Choroid plexus epithelial cell (primary cell): ENCODE data around the gene GSG1L.

Source experiments
- DNase-seq: peaks from one replicate; pipeline ENCODE4 v3.0.0-alpha.2; 2010; ENCODE audit warnings: low read depth
- H3K4me3 ChIP-seq: 2 replicates; pipeline ENCODE4 v1.5.1; 2011; ENCODE audit warnings: low read depth, mild to moderate bottlenecking, control low read depth, low read length, moderate library complexity
- TF ChIP-seq, protein P1 (sequence below): conservative IDR thresholded peaks from 2 replicates; pipeline ENCODE4 v1.5.1; 2011; ENCODE audit warnings: low read depth, mild to moderate bottlenecking, control low read depth, inconsistent platforms, low read length, moderate library complexity

The GSG1L gene

DNA sequence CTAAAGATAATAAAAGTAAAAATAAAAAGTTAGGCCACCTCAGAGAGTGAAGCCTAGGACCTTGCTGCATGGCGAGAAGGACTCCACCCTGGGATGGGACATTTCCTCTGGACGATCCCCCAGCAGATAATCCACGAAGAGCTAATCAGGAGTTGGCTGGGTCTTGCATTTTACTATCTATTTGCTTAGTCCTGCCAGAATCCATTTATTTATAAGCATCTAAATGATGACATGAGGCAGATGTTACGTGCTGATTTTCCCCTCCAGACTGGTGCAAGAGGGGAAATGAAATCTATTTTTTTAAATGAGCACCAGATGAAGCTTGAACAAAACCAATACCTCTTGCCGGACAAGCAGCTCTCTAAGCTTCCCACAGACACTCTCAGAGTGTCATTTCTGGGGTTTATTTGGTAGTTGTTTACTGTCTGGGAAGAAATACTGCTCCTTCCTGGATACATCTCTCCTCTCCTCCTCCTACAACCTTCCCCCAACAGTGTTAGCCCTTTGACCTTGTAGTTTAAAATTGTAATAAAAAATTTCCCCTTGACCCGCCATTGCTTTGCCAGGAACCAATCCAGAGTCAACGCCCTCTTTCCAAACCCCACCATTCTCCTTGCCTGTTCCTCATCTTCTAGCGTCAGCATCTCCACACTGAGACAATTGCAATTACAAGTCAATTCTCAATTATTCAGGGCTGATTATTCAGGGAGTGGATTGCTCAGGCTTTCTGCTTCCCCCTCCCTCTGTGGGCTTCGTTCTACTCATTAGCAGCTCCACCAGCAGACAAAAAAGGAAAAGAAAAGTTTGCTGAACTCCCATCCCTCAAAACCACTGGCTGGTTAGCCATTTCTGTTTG is 63.0 kb downstream of the GSG1L start:
- DNase-seq = no peak
- H3K4me3 ChIP-seq = no peak overlapping the region
- TF ChIP-seq, protein P1, sequence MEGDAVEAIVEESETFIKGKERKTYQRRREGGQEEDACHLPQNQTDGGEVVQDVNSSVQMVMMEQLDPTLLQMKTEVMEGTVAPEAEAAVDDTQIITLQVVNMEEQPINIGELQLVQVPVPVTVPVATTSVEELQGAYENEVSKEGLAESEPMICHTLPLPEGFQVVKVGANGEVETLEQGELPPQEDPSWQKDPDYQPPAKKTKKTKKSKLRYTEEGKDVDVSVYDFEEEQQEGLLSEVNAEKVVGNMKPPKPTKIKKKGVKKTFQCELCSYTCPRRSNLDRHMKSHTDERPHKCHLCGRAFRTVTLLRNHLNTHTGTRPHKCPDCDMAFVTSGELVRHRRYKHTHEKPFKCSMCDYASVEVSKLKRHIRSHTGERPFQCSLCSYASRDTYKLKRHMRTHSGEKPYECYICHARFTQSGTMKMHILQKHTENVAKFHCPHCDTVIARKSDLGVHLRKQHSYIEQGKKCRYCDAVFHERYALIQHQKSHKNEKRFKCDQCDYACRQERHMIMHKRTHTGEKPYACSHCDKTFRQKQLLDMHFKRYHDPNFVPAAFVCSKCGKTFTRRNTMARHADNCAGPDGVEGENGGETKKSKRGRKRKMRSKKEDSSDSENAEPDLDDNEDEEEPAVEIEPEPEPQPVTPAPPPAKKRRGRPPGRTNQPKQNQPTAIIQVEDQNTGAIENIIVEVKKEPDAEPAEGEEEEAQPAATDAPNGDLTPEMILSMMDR = no peak

DNA sequence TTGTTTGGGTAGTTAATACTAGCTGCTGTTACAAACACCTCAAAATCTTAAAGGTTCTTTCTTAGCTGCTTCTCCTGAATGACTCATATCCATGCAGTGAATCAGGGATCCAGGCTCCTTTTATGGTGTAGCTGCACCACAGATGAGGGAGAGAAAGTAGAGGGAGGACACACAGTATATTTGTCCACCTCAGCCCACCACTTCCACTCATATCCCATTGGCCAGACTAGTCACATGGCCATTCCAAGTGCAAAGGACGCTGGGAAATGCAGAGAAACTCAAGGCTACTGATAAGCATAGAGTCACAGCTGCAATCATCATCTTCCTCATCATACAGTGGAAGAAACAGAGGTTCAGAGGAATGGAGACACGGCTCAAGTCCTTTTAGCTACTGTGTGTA is 63.8 kb downstream of the GSG1L start:
- no peak overlapping the region for H3K4me3 ChIP-seq
- TF ChIP-seq, protein P1 = no peak
- DNase-seq = no peak

DNA sequence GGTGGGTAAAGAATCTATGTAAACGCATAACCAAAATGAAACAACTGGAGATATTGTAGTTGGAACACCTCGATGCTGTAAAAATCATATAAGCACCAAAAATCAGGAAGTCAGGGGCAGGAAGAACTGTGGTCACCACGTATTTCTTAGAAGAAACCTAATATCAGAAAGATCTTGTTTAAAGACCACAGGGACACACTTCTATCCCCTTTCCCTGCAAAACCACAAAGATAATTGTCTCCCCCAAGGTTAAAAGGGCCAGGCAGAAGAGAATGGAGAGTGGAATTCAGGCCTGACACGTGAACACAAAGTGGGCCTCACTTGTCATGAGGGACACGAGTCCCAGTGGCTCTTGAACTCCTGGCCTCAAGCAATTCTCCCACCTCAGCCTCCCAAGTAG is 68.1 kb downstream of the GSG1L start:
- DNase-seq = no peak
- TF ChIP-seq, protein P1 = no peak
- no peak overlapping the region for H3K4me3 ChIP-seq

DNA sequence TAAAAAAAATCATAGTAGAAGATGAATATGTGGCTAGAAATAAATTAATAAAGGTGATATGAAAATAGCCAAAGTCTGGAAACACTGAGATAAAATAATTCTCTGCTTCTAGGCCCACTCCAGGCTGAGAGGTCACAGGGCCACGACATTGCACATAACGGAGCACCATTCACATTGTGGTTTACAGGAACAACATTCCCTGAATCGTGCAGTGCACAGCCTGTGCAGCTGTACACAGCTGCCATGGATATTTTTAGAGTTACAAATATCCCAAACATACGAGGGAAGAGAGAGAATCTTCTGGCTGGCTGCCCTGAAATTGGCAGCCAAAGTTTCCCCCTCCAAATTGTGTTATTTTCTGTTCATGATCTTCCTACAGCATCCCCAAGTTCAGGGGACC is 68.8 kb downstream of the GSG1L start:
- TF ChIP-seq, protein P1 = no peak
- no peak for DNase-seq
- H3K4me3 ChIP-seq = no peak overlapping the region

DNA sequence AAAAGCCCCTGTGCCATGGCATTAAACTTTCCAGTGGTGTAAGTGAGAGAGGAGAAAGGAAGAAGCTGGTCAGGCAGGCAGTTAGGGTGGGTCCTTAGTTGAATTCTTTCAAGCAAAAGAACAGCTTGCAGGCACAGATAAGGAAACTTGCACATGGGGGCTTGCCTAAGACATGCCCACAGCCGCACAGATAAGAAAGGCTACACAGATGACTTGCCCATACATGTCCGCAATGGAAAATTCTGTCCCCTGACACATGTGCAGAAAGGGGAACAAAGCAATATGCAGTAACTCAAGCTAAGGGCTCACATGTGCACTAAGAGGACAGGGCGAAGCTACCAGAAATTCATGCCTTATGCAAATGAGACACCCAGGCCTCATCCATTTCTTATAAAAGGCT is 69.9 kb downstream of the GSG1L start:
- TF ChIP-seq, protein P1 = no peak
- no peak overlapping the region for H3K4me3 ChIP-seq
- DNase-seq = no peak

DNA sequence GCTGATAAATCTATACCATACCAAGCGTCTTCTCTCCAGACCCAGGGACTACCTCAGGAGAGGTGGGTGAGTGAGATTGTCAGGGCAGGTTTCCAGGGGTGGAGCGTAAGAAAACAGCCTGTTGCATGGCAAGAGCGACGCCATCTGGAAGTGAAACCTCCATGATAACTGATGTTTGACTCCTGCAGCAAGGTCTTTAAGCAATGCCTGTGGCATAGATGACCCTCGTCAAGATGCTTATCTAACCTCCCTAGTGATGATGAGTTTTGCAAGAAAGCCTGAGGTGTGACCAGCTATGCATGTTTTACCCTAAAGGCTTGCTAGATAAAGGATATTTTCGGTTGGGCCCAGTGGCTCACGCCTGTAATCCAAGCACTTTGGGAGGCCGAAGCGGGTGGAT is 71.6 kb downstream of the GSG1L start:
- TF ChIP-seq, protein P1 = no peak
- H3K4me3 ChIP-seq = no peak overlapping the region
- DNase-seq = no peak

DNA sequence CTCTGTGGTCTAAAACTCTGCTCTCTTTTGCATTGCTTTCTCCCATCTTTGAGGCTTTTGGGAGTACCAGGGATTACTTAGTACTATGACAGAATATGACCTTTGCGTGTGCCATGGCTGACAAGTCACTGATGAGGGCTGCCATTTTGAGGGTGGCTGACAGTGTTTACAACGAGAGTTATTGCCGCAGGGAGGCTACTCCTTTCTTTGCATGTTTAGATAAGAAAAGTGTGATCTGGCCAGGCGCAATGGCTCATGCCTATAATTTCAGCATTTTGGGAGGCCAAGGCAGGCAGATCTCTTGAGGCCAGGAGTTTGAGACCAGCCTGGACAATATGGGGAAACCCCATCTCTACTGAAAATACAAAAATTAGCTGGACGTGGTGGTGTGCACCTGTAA is 77.5 kb downstream of the GSG1L start:
- TF ChIP-seq, protein P1 = no peak
- no peak overlapping the region for H3K4me3 ChIP-seq
- DNase-seq = no peak
